SK-N-SH (cell line): ENCODE measurements around the gene VPS13C. TPM values are rescaled to one million over a fixed set of nuclear protein-coding genes. Genes with fewer than 3 reads are reported as not detected.

Experiments used
- CTCF ChIA-PET: fragments of 300-600, 350-600 bp; formaldehyde crosslinking; extraction: SDS; loops from one replicate; lab custom pipeline; 2021; lab: Yijun Ruan, JAX
- POLR2A ChIA-PET: fragments of 350-600 bp; sonication (Branson Sonifier 250); formaldehyde crosslinking; extraction: SDS; loops from one replicate; lab custom pipeline; 2020; ENCODE audit warnings: antibody characterized with exemption, inconsistent platforms; lab: Yijun Ruan, JAX
- DNase-seq: peaks from one replicate; pipeline ENCODE4 v3.0.0; 2012
- H2AFZ ChIP-seq: fragments of 200-600 bp; sonication (generic); 2 replicates; pipeline ENCODE4 v1.8.1; 2016; ENCODE audit warnings: antibody characterized with exemption, mild to moderate bottlenecking, low read depth
- H3F3A ChIP-seq: fragments of 200-600 bp; sonication (generic); replicated peaks from 2 replicates; pipeline ENCODE3; 2016; ENCODE audit warnings: antibody characterized with exemption, mild to moderate bottlenecking; ENCODE audit not compliant: insufficient read depth
- H3K27ac ChIP-seq, 2 experiments: fragments of 200-500 bp in 1 of 2; fragments of 200-600 bp in 1 of 2; sonication (Bioruptor generic) in 1 of 2; sonication (generic), shearing (Covaris generic) in 1 of 2; 2 replicates each; pipeline versions ENCODE4 v1.5.1 to v1.6.1; 2014 to 2016; ENCODE audit warnings: low read depth in 2 of 2, inconsistent platforms in 1 of 2, low read length in 1 of 2, mild to moderate bottlenecking in 1 of 2, mixed read lengths in 1 of 2
- H3K27me3 ChIP-seq: fragments of 200-600 bp; sonication (generic), shearing (Covaris generic); 2 replicates; pipeline ENCODE4 v1.6.1; 2016; ENCODE audit warnings: mixed run types; ENCODE audit not compliant: insufficient read depth
- H3K36me3 ChIP-seq, 2 experiments: fragments of 200-500 bp in 1 of 2; fragments of 200-600 bp in 1 of 2; sonication (Bioruptor generic) in 1 of 2; sonication (generic) in 1 of 2; replicated peaks in 1 of 2; 2 replicates each; pipeline versions ENCODE3 to v1.5.1; 2014 to 2016; ENCODE audit warnings: low read length in 1 of 2, mild to moderate bottlenecking in 1 of 2; ENCODE audit not compliant: insufficient read depth in 2 of 2, control insufficient read depth in 1 of 2
- H3K4me1 ChIP-seq, 2 experiments: fragments of 200-500 bp in 1 of 2; fragments of 200-600 bp in 1 of 2; sonication (Bioruptor generic) in 1 of 2; sonication (generic), shearing (Covaris generic) in 1 of 2; 2 replicates each; pipeline versions ENCODE4 v1.5.1 to v1.6.1; 2014 to 2016; ENCODE audit warnings: low read depth in 1 of 2, low read length in 1 of 2, mixed run types in 1 of 2; ENCODE audit not compliant: insufficient read depth in 2 of 2, control insufficient read depth in 1 of 2
- H3K4me2 ChIP-seq: fragments of 200-600 bp; sonication (generic), shearing (Covaris generic); 2 replicates; pipeline ENCODE4 v1.6.1; 2017; ENCODE audit warnings: mixed run types
- H3K4me3 ChIP-seq, 2 experiments: fragments of 200-500 bp in 1 of 2; fragments of 200-600 bp in 1 of 2; sonication (Bioruptor generic) in 1 of 2; sonication (generic), shearing (Covaris generic) in 1 of 2; 2 replicates each; pipeline versions ENCODE4 v1.5.1 to v1.8.1; 2014 to 2016; ENCODE audit warnings: low read depth in 2 of 2, inconsistent platforms in 1 of 2, low read length in 1 of 2, mild to moderate bottlenecking in 1 of 2, mixed read lengths in 1 of 2, moderate library complexity in 1 of 2
- H3K79me2 ChIP-seq: fragments of 200-600 bp; sonication (generic); 2 replicates; pipeline ENCODE4 v1.8.1; 2017; ENCODE audit warnings: mild to moderate bottlenecking; ENCODE audit not compliant: insufficient read depth
- H3K9ac ChIP-seq: fragments of 200-600 bp; sonication (generic); 2 replicates; pipeline ENCODE4 v1.6.1; 2017; ENCODE audit warnings: mixed run types
- H3K9me2 ChIP-seq: fragments of 200-600 bp; sonication (generic); 2 replicates; pipeline ENCODE4 v1.6.1; 2017; ENCODE audit warnings: mixed run types
- H3K9me3 ChIP-seq: fragments of 200-600 bp; sonication (generic); 2 replicates; pipeline ENCODE4 v1.6.1; 2017; ENCODE audit warnings: mixed run types, mild to moderate bottlenecking, moderate library complexity
- H4K20me1 ChIP-seq: fragments of 200-600 bp; sonication (generic); 2 replicates; pipeline ENCODE4 v1.6.1; 2017; ENCODE audit warnings: mild to moderate bottlenecking, mixed run types; ENCODE audit not compliant: insufficient read depth
- CHD2 ChIP-seq: fragments of 150-350 bp; IDR thresholded peaks from 2 replicates; pipeline ENCODE4 v1.6.1; 2018; ENCODE audit warnings: low read length; ENCODE audit not compliant: partially characterized antibody
- FOXM1 ChIP-seq: IDR thresholded peaks from 2 replicates; pipeline ENCODE4 v1.4.0; 2012; ENCODE audit warnings: low read depth, mild to moderate bottlenecking
- JUND ChIP-seq: IDR thresholded peaks from 2 replicates; pipeline ENCODE4 v1.4.0; 2012
- MXI1 ChIP-seq: IDR thresholded peaks from 2 replicates; pipeline ENCODE4 v1.6.1; 2012; ENCODE audit warnings: mild to moderate bottlenecking, low read depth, low read length, improper control_type of control experiment
- NFIC ChIP-seq: IDR thresholded peaks from 2 replicates; pipeline ENCODE4 v1.4.0; 2012; ENCODE audit warnings: borderline replicate concordance
- NRF1 ChIP-seq: IDR thresholded peaks from 2 replicates; pipeline ENCODE4 v1.6.1; 2012; ENCODE audit warnings: low read depth, mild to moderate bottlenecking, low read length
- POLR2AphosphoS5 ChIP-seq: IDR thresholded peaks from 2 replicates; pipeline ENCODE4 v1.6.1; 2012; ENCODE audit warnings: low read depth, low read length
- RAD21 ChIP-seq: IDR thresholded peaks from 2 replicates; pipeline ENCODE4 v1.6.1; 2012; ENCODE audit warnings: mild to moderate bottlenecking, low read length
- REST ChIP-seq: IDR thresholded peaks from 2 replicates; pipeline ENCODE4 v1.6.1; 2012; ENCODE audit warnings: mild to moderate bottlenecking, low read depth, low read length, moderate library complexity
- RXRA ChIP-seq: IDR thresholded peaks from 2 replicates; pipeline ENCODE4 v1.4.0; 2012; ENCODE audit warnings: low read depth, mild to moderate bottlenecking, borderline replicate concordance
- TAF1 ChIP-seq: IDR thresholded peaks from 2 replicates; pipeline ENCODE4 v1.6.1; 2012; ENCODE audit warnings: low read depth, mild to moderate bottlenecking, low read length, moderate library complexity, borderline replicate concordance
- TCF12 ChIP-seq: IDR thresholded peaks from 2 replicates; pipeline ENCODE4 v1.4.0; 2012
- WGBS: methylation state at CpG from one replicate; pipeline ENCODE4 v1.1.6; 2017; ENCODE audit warnings: low lambda C conversion rate; 5-methylcytosine and 5-hydroxymethylcytosine counted together
- polyA plus RNA-seq, 3 experiments: library from polyadenylated mRNA; depleted of rRNA; stranded (reverse); fragments of >200 nt; gene quantifications; 2 replicates each; pipeline ENCODE4 v1.2.3, GENCODE V29; 2012
- TF ChIP-seq, protein P1 (sequence below): IDR thresholded peaks from 2 replicates; pipeline ENCODE4 v1.4.0; 2012; ENCODE audit warnings: low read depth
- TF ChIP-seq, protein P2 (sequence below): fragments of 200-600 bp; sonication (generic); IDR thresholded peaks from 2 replicates; pipeline ENCODE4 v1.6.1; 2017; ENCODE audit warnings: antibody characterized with exemption, mild to moderate bottlenecking, moderate library complexity

The VPS13C gene
- polyA plus RNA-seq, 1 of the 3 experiments (the other 2 are of a cell fraction): 5.7 TPM

DNA sequence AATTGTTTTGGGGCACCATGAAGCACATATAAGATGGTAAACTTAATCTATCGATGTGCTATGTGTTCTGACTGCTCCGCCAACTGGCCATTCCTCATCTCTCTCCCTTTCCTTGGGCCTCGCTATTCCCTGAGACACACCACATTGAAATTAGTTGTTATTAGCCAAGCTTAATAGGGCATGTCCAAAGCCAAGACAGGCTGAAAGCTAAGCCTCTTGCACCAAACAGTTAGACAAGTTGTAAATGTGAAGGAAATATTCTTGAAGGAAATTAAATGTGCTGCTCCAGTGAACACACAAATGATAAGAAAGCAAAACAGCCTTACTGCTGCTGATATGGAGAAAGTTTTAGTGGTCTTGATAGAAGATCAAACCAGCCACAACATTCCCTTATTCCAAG is 45.8 kb upstream of the VPS13C start:
- Histone ChIP-seq H3K9me3 (no peaks in the 10 kb centered on the region), H3K4me1 (peaks cover 16 to 28% of the 10 kb centered on the region in 2 experiments), H3K27ac (no peak overlapping the region), H3K79me2 (no peaks in the 10 kb centered on the region), H3K4me3 (no peak overlapping the region), H3F3A (peaks cover 20% of the 10 kb centered on the region), H3K9ac (no peak overlapping the region), H3K27me3 (no peaks in the 10 kb centered on the region), H2AFZ (no peak overlapping the region), H4K20me1 (no peaks in the 10 kb centered on the region), H3K4me2 (no peak overlapping the region), H3K9me2 (no peaks in the 10 kb centered on the region), H3K36me3 (no peaks in the 10 kb centered on the region)
- WGBS: 85% methylated on average over 3 of the region's 3 CpGs
- TF ChIP-seq RAD21 (no peak), RXRA (no peak), CHD2 (no peak)
- ChIA-PET POLR2A (no interaction called here), CTCF (interaction anchor here (0.9 to 3.1 kb wide), 3 partner anchors 38 to 148 kb away, joined by 3 to 9 read pairs (median 3); partner anchors contain the start of gene VPS13C)
- DNase-seq: no peak

DNA sequence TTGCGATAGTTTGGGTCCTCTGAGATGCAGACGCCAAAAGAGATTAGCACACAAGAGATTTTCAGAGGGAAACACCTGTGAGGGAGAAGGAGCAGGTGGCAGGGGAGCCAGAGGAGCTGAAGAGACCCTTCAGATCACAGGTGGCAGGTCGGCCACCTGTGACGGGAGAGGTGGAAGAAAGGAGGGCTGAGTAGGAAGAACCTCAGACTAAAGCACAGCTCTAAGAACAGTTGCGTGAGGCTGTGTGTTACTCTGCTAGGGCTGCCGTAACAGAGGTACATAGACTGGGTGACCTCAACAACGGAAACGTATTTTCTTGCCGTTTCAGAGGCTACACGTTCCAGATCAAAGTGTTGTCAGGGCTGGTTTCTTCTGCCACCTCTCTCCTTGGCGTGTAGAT is 45.0 kb upstream of the VPS13C start:
- H3K27ac ChIP-seq: no peak overlapping the region
- H3K4me3 ChIP-seq: no peak overlapping the region
- H3K9me2 ChIP-seq: no peaks in the 10 kb centered on the region
- TF ChIP-seq REST (no peak), NRF1 (no peak), FOXM1 (no peak), MXI1 (no peak), POLR2AphosphoS5 (no peak), JUND (no peak), TAF1 (no peak), TCF12 (no peak), NFIC (no peak)
- TF ChIP-seq, protein P1, sequence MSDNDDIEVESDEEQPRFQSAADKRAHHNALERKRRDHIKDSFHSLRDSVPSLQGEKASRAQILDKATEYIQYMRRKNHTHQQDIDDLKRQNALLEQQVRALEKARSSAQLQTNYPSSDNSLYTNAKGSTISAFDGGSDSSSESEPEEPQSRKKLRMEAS: no peak
- TF ChIP-seq, protein P2, sequence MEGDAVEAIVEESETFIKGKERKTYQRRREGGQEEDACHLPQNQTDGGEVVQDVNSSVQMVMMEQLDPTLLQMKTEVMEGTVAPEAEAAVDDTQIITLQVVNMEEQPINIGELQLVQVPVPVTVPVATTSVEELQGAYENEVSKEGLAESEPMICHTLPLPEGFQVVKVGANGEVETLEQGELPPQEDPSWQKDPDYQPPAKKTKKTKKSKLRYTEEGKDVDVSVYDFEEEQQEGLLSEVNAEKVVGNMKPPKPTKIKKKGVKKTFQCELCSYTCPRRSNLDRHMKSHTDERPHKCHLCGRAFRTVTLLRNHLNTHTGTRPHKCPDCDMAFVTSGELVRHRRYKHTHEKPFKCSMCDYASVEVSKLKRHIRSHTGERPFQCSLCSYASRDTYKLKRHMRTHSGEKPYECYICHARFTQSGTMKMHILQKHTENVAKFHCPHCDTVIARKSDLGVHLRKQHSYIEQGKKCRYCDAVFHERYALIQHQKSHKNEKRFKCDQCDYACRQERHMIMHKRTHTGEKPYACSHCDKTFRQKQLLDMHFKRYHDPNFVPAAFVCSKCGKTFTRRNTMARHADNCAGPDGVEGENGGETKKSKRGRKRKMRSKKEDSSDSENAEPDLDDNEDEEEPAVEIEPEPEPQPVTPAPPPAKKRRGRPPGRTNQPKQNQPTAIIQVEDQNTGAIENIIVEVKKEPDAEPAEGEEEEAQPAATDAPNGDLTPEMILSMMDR: no peak
- no peaks in the 10 kb centered on the region for H3K36me3 ChIP-seq
- H3K4me2 ChIP-seq: no peak overlapping the region
- no peak for DNase-seq
- WGBS: 82% methylated on average over 7 of the region's 11 CpGs
- no peaks in the 10 kb centered on the region for H4K20me1 ChIP-seq
- H3F3A ChIP-seq: peaks cover 12% of the 10 kb centered on the region
- H3K79me2 ChIP-seq: no peaks in the 10 kb centered on the region
- peaks cover 12 to 22% of the 10 kb centered on the region in 2 experiments for H3K4me1 ChIP-seq
- no peaks in the 10 kb centered on the region for H3K9me3 ChIP-seq
- POLR2A ChIA-PET: no interaction called here
- H3K27me3 ChIP-seq: no peaks in the 10 kb centered on the region
- no peak overlapping the region for H3K9ac ChIP-seq
- H2AFZ ChIP-seq: no peak overlapping the region
- CTCF ChIA-PET: no interaction called here
